Mesodermal cell (in vitro differentiated cells): ENCODE measurements around the gene FHOD3.

Source experiments
- H3K27ac ChIP-seq: 2 replicates; pipeline ENCODE4 v1.7.0; 2013; ENCODE audit warnings: mild to moderate bottlenecking, low read depth, low read length, moderate library complexity; ENCODE audit not compliant: severe bottlenecking
- H3K36me3 ChIP-seq: 2 replicates; pipeline ENCODE4 v1.7.1; 2013; ENCODE audit warnings: mild to moderate bottlenecking, low read length, moderate library complexity; ENCODE audit not compliant: control insufficient read depth, insufficient read depth
- H3K4me1 ChIP-seq: one replicate; pipeline ENCODE4 v1.7.1; 2013; ENCODE audit warnings: mild to moderate bottlenecking, low read length; ENCODE audit not compliant: insufficient read depth, control insufficient read depth, poor library complexity, severe bottlenecking
- H3K4me3 ChIP-seq: 2 replicates; pipeline ENCODE4 v1.7.0; 2013; ENCODE audit warnings: low read length, control low read depth, mild to moderate bottlenecking; ENCODE audit not compliant: insufficient read depth, poor library complexity, severe bottlenecking; ENCODE audit errors: extremely low read depth
- H3K9me3 ChIP-seq: 2 replicates; pipeline ENCODE4 v1.7.1; 2013; ENCODE audit warnings: mild to moderate bottlenecking, low read length, moderate library complexity; ENCODE audit not compliant: control insufficient read depth
- WGBS, 2 experiments: methylation state at CpG; one replicate each; pipeline ENCODE4 v1.1.5; 2013; ENCODE audit warnings: missing lambda C conversion rate in 2 of 2; ENCODE audit not compliant: insufficient coverage in 2 of 2; 5-methylcytosine and 5-hydroxymethylcytosine counted together

Gene FHOD3

GRCh38 chr18:36450264-36450663 lies 152.8 kb downstream of the FHOD3 start:
- WGBS, 2 experiments: 75 to 77% methylated on average over 4 to 5 of the region's 6 CpGs
- Histone ChIP-seq H3K4me1 (no peaks in the 10 kb centered on the region), H3K36me3 (no peaks in the 10 kb centered on the region), H3K9me3 (no peaks in the 10 kb centered on the region), H3K4me3 (no peak overlapping the region), H3K27ac (no peak overlapping the region)

GRCh38 chr18:36451454-36452251 lies 154.1 kb downstream of the FHOD3 start:
- Histone ChIP-seq H3K27ac (no peak overlapping the region), H3K4me1 (no peaks in the 10 kb centered on the region), H3K9me3 (no peaks in the 10 kb centered on the region), H3K36me3 (no peaks in the 10 kb centered on the region), H3K4me3 (no peak overlapping the region)
- 92% methylated on average over 8 to 14 of the region's 15 CpGs for WGBS, 2 experiments

GRCh38 chr18:36454245-36454644 lies 156.7 kb downstream of the FHOD3 start:
- Histone ChIP-seq H3K36me3 (no peaks in the 10 kb centered on the region), H3K9me3 (no peaks in the 10 kb centered on the region), H3K4me3 (no peak overlapping the region), H3K27ac (no peak overlapping the region), H3K4me1 (no peaks in the 10 kb centered on the region)
- 85% methylated on average over 2 of the region's 2 CpGs; no CpG with 5 or more reads in 1 of the 2 experiments for WGBS, 2 experiments

- WGBS, 2 experiments: 83 to 93% methylated on average over 2 to 3 of the region's 4 CpGs
- H3K4me1 ChIP-seq: no peaks in the 10 kb centered on the region
- no peaks in the 10 kb centered on the region for H3K9me3 ChIP-seq
- no peak overlapping the region for H3K27ac ChIP-seq
- no peak overlapping the region for H3K4me3 ChIP-seq
- H3K36me3 ChIP-seq: no peaks in the 10 kb centered on the region
Measured at GRCh38 chr18:36454848-36455458, 157.4 kb downstream of the FHOD3 start.

GRCh38 chr18:36455931-36456330 lies 158.4 kb downstream of the FHOD3 start:
- Histone ChIP-seq H3K4me1 (no peaks in the 10 kb centered on the region), H3K4me3 (no peak overlapping the region), H3K9me3 (no peaks in the 10 kb centered on the region), H3K27ac (no peak overlapping the region), H3K36me3 (no peaks in the 10 kb centered on the region)
- WGBS, 2 experiments: 60 to 100% methylated on average over 1 to 2 of the region's 4 CpGs

- no peaks in the 10 kb centered on the region for H3K36me3 ChIP-seq
- H3K4me1 ChIP-seq: no peaks in the 10 kb centered on the region
- no peaks in the 10 kb centered on the region for H3K9me3 ChIP-seq
- H3K4me3 ChIP-seq: no peak overlapping the region
- 63 to 100% methylated on average over 1 of the region's 1 CpG for WGBS, 2 experiments
- no peak overlapping the region for H3K27ac ChIP-seq
Measured at GRCh38 chr18:36456622-36457021, 159.1 kb downstream of the FHOD3 start.

- no peaks in the 10 kb centered on the region for H3K4me1 ChIP-seq
- H3K9me3 ChIP-seq: no peaks in the 10 kb centered on the region
- H3K4me3 ChIP-seq: no peak overlapping the region
- WGBS, 2 experiments: no CpG with 5 or more reads among the region's 1 CpG
- H3K27ac ChIP-seq: no peak overlapping the region
- H3K36me3 ChIP-seq: no peaks in the 10 kb centered on the region
Measured at GRCh38 chr18:36457683-36458082, 160.2 kb downstream of the FHOD3 start.

- H3K27ac ChIP-seq: no peak overlapping the region
- WGBS, 2 experiments: no CpG with 5 or more reads among the region's 1 CpG
- H3K4me1 ChIP-seq: no peaks in the 10 kb centered on the region
- H3K4me3 ChIP-seq: no peak overlapping the region
- H3K36me3 ChIP-seq: no peaks in the 10 kb centered on the region
- H3K9me3 ChIP-seq: no peaks in the 10 kb centered on the region
Measured at GRCh38 chr18:36458306-36458705, 160.8 kb downstream of the FHOD3 start.

GRCh38 chr18:36459203-36459602 lies 161.7 kb downstream of the FHOD3 start:
- H3K4me3 ChIP-seq: no peak overlapping the region
- 83 to 100% methylated on average over 1 to 4 of the region's 4 CpGs for WGBS, 2 experiments
- no peaks in the 10 kb centered on the region for H3K36me3 ChIP-seq
- no peaks in the 10 kb centered on the region for H3K9me3 ChIP-seq
- H3K4me1 ChIP-seq: no peaks in the 10 kb centered on the region
- H3K27ac ChIP-seq: no peak overlapping the region

- no peak overlapping the region for H3K27ac ChIP-seq
- 65 to 79% methylated on average over 2 of the region's 3 CpGs for WGBS, 2 experiments
- no peaks in the 10 kb centered on the region for H3K36me3 ChIP-seq
- H3K9me3 ChIP-seq: no peaks in the 10 kb centered on the region
- H3K4me3 ChIP-seq: no peak overlapping the region
- no peaks in the 10 kb centered on the region for H3K4me1 ChIP-seq
Measured at GRCh38 chr18:36459786-36460185, 162.3 kb downstream of the FHOD3 start.

GRCh38 chr18:36460324-36460850 lies 162.9 kb downstream of the FHOD3 start:
- WGBS, 2 experiments: 80 to 89% methylated on average over 1 to 2 of the region's 2 CpGs
- no peak overlapping the region for H3K27ac ChIP-seq

More at GRCh38 chr18:36460324-36460850, 162.9 kb downstream of the FHOD3 start:
- H3K9me3 ChIP-seq: no peaks in the 10 kb centered on the region
- H3K4me1 ChIP-seq: no peaks in the 10 kb centered on the region
- no peaks in the 10 kb centered on the region for H3K36me3 ChIP-seq
- no peak overlapping the region for H3K4me3 ChIP-seq
